ENCODE measurements around the gene GRK6.

Gene GRK6

GRCh38 chr5:177455036-177455660 lies 28.7 kb downstream of the GRK6 start:
- DNase-seq: peak; percentile 64

GRCh38 chr5:177455661-177456590 lies 29.4 kb downstream of the GRK6 start:
- DNase-seq: peak; percentile 76

GRCh38 chr5:177456591-177456964 lies 30.1 kb downstream of the GRK6 start:
- no peak for DNase-seq

- peak; percentile 89 for DNase-seq
Measured at GRCh38 chr5:177456976-177457851, 30.7 kb downstream of the GRK6 start.

GRCh38 chr5:177457852-177458681 lies 31.6 kb downstream of the GRK6 start:
- DNase-seq: no peak

- DNase-seq: no peak
Measured at GRCh38 chr5:177458912-177459350, 32.5 kb downstream of the GRK6 start.

GRCh38 chr5:177459357-177459756 lies 32.9 kb downstream of the GRK6 start:
- no peak for DNase-seq

- DNase-seq: no peak
Measured at GRCh38 chr5:177459819-177460628, 33.5 kb downstream of the GRK6 start.

- DNase-seq: no peak
Measured at GRCh38 chr5:177462021-177462670, 35.7 kb downstream of the GRK6 start.

- DNase-seq: no peak
Measured at GRCh38 chr5:177465044-177465443, 38.6 kb downstream of the GRK6 start.

GRCh38 chr5:177466861-177467260 lies 40.4 kb downstream of the GRK6 start:
- no peak for DNase-seq

- DNase-seq: no peak
Measured at GRCh38 chr5:177467436-177467835, 41.0 kb downstream of the GRK6 start.

GRCh38 chr5:177468329-177468684 lies 41.8 kb downstream of the GRK6 start:
- DNase-seq: no peak

- peak; percentile 20 for DNase-seq
Measured at GRCh38 chr5:177468685-177469628, 42.5 kb downstream of the GRK6 start.

GRCh38 chr5:177469750-177470525 lies 43.5 kb downstream of the GRK6 start:
- no peak for DNase-seq

- no peak for DNase-seq
Measured at GRCh38 chr5:177470759-177471536, 44.5 kb downstream of the GRK6 start.

- DNase-seq: no peak
Measured at GRCh38 chr5:177471610-177472356, 45.3 kb downstream of the GRK6 start.

Measured in NCI-H748 treated with DMSO at 0.1 percent for 48 hours (cell line).